ENCODE data around the gene FOXP1. TPM values are rescaled to one million over a fixed set of nuclear protein-coding genes. Genes with fewer than 3 reads are reported as not detected.

FOXP1 gene
- total and polyA plus RNA-seq, 9 of the 15 experiments (the other 6 are each of a cell fraction or from before 2014, with no cell fraction given): 7.7 to 34.5 (median 13.7) TPM

- peak; percentile 93 for TF ChIP-seq EP300 (IDR thresholded peaks at IDR 0.05; ENCODE audit: low read length)
- no peak for TF ChIP-seq ID3 (CRISPR knock-in tag; IDR thresholded peaks at IDR 0.05)
- TF ChIP-seq ID3 (tag; IDR thresholded peaks at IDR 0.05): no peak
- peak; percentile 66 for TF ChIP-seq SMARCE1 (IDR thresholded peaks at IDR 0.05)
- TF ChIP-seq ZZZ3 (IDR thresholded peaks at IDR 0.05): no peak
- TF ChIP-seq ZNF395 (CRISPR knock-in tag; IDR thresholded peaks at IDR 0.05): peak; percentile 76
- 0 out of 2 replicates have a peak, but pooled peaks have one; percentile 32 for TF ChIP-seq LEF1 (IDR thresholded peaks at IDR 0.05)
- TF ChIP-seq, protein P1, sequence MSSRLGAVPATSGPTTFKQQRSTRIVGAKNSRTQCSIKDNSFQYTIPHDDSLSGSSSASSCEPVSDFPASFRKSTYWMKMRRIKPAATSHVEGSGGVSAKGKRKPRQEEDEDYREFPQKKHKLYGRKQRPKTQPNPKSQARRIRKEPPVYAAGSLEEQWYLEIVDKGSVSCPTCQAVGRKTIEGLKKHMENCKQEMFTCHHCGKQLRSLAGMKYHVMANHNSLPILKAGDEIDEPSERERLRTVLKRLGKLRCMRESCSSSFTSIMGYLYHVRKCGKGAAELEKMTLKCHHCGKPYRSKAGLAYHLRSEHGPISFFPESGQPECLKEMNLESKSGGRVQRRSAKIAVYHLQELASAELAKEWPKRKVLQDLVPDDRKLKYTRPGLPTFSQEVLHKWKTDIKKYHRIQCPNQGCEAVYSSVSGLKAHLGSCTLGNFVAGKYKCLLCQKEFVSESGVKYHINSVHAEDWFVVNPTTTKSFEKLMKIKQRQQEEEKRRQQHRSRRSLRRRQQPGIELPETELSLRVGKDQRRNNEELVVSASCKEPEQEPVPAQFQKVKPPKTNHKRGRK (tag; IDR thresholded peaks at IDR 0.05): no peak
- no peak for TF ChIP-seq NR2C1 (IDR thresholded peaks at IDR 0.05)
- TF ChIP-seq NR2C1 (tag; IDR thresholded peaks at IDR 0.05): no peak
- TF ChIP-seq MEIS2 (IDR thresholded peaks at IDR 0.05; ENCODE audit: partially characterized antibody): peak; percentile 99
- TF ChIP-seq, protein P2, sequence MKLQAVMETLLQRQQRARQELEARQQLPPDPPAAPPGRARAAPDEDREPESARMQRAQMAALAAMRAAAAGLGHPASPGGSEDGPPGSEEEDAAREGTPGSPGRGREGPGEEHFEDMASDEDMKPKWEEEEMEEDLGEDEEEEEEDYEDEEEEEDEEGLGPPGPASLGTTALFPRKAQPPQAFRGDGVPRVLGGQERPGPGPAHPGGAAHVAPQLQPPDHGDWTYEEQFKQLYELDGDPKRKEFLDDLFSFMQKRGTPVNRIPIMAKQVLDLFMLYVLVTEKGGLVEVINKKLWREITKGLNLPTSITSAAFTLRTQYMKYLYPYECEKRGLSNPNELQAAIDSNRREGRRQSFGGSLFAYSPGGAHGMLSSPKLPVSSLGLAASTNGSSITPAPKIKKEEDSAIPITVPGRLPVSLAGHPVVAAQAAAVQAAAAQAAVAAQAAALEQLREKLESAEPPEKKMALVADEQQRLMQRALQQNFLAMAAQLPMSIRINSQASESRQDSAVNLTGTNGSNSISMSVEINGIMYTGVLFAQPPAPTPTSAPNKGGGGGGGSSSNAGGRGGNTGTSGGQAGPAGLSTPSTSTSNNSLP (IDR thresholded peaks at IDR 0.05; ENCODE audit: borderline replicate concordance, low read depth, low read length): 0 out of 2 replicates have a peak, but pooled peaks have one; percentile 62
- TF ChIP-seq ATF7 (IDR thresholded peaks at IDR 0.05): no peak
- TF ChIP-seq ZNF511 (CRISPR knock-in tag; IDR thresholded peaks at IDR 0.05): no peak
- peak in 1 of 2 experiments; percentile 76; a peak in 2 of 4 replicates for TF ChIP-seq RCOR1 (IDR thresholded peaks at IDR 0.05; ENCODE audit: borderline replicate concordance in 1 of 2, low read depth in 2 of 2, low read length in 2 of 2)
- TF ChIP-seq RUNX1 (IDR thresholded peaks at IDR 0.05; ENCODE audit: low read depth): no peak
- peak; percentile 31; the same call in 1 of the 2 replicates for TF ChIP-seq RAD51 (IDR thresholded peaks at IDR 0.05; ENCODE audit: borderline replicate concordance, low read depth)
- TF ChIP-seq PBX2 (CRISPR knock-in tag; IDR thresholded peaks at IDR 0.05; ENCODE audit: low read depth): no peak
- peak; percentile 95 for TF ChIP-seq PBX2 (tag; conservative IDR thresholded peaks at IDR 0.05; ENCODE audit: low read depth)
- no peak for TF ChIP-seq PHF21A (IDR thresholded peaks at IDR 0.05; ENCODE audit: borderline replicate concordance, low read depth)
- TF ChIP-seq SMARCA5 (IDR thresholded peaks at IDR 0.05): no peak
These were observed 356.3 kb downstream of the FOXP1 start (continued) for GRCh38 chr3:71227270-71227661.
